DOHH2 (cell line): ENCODE data around the gene SAMD4B.

Experiments used
- H3F3A ChIP-seq: fragments of 200-600 bp; sonication (generic), shearing (Covaris generic); 2 replicates; pipeline ENCODE4 v1.6.0; 2016; ENCODE audit warnings: antibody characterized with exemption, mild to moderate bottlenecking; ENCODE audit not compliant: control insufficient read depth, insufficient read depth
- H3K27ac ChIP-seq: fragments of 200-600 bp; sonication (generic); 2 replicates; pipeline ENCODE4 v1.5.1; 2014; ENCODE audit warnings: low read depth, mild to moderate bottlenecking, low read length, moderate library complexity
- H3K27me3 ChIP-seq: fragments of 200-600 bp; sonication (generic); 2 replicates; pipeline ENCODE4 v1.6.1; 2014; ENCODE audit warnings: mild to moderate bottlenecking, low read length, mixed read lengths; ENCODE audit not compliant: control insufficient read depth
- H3K36me3 ChIP-seq: fragments of 200-600 bp; sonication (generic); 2 replicates; pipeline ENCODE4 v1.6.1; 2014; ENCODE audit warnings: mild to moderate bottlenecking, low read length, moderate library complexity, mixed read lengths; ENCODE audit not compliant: control insufficient read depth
- H3K4me1 ChIP-seq: fragments of 200-600 bp; sonication (generic); 2 replicates; pipeline ENCODE4 v1.6.1; 2014; ENCODE audit warnings: mild to moderate bottlenecking, low read length, mixed read lengths; ENCODE audit not compliant: control insufficient read depth
- H3K4me2 ChIP-seq: fragments of 200-600 bp; sonication (generic); 2 replicates; pipeline ENCODE4 v1.6.0; 2014; ENCODE audit warnings: mild to moderate bottlenecking, low read length, moderate library complexity
- H3K4me3 ChIP-seq: fragments of 200-600 bp; sonication (generic); 2 replicates; pipeline ENCODE4 v1.5.1; 2014; ENCODE audit warnings: mild to moderate bottlenecking, low read length, mixed read lengths
- H3K79me2 ChIP-seq: fragments of 200-600 bp; sonication (generic); 2 replicates; pipeline ENCODE4 v1.6.1; 2014; ENCODE audit warnings: mild to moderate bottlenecking, low read length, mixed read lengths; ENCODE audit not compliant: control insufficient read depth
- H3K9me2 ChIP-seq: fragments of 200-600 bp; sonication (generic); replicated peaks from 2 replicates; pipeline ENCODE4 v1.6.1; 2014; ENCODE audit warnings: mild to moderate bottlenecking, low read length, mixed read lengths; ENCODE audit not compliant: control insufficient read depth
- H3K9me3 ChIP-seq: fragments of 200-600 bp; sonication (generic); 2 replicates; pipeline ENCODE4 v1.6.1; 2014; ENCODE audit warnings: antibody characterized with exemption, low read length, mixed read lengths; ENCODE audit not compliant: control insufficient read depth, insufficient read depth
- H4K20me1 ChIP-seq: fragments of 200-600 bp; sonication (generic); 2 replicates; pipeline ENCODE4 v1.6.0; 2014; ENCODE audit warnings: low read depth, mild to moderate bottlenecking, antibody characterized with exemption, low read length, moderate library complexity; ENCODE audit not compliant: control insufficient read depth, insufficient read depth
- CTCF ChIP-seq: fragments of 200-600 bp; sonication (generic); IDR thresholded peaks from one replicate; pipeline ENCODE4 v1.5.1; 2014; ENCODE audit warnings: antibody characterized with exemption, mild to moderate bottlenecking, low read depth, low read length; ENCODE audit not compliant: poor library complexity, severe bottlenecking
- EZH2phosphoT487 ChIP-seq: fragments of 200-600 bp; sonication (generic); IDR thresholded peaks from 2 replicates; pipeline ENCODE4 v1.6.1; 2017; ENCODE audit warnings: borderline replicate concordance, mild to moderate bottlenecking, antibody characterized with exemption, low read length, moderate library complexity, mixed read lengths

The SAMD4B gene

GRCh38 chr19:39384839-39385568 lies 42.8 kb downstream of the SAMD4B start:
- Histone ChIP-seq H3K4me2 (no peak overlapping the region), H4K20me1 (peaks cover 2% of the 10 kb centered on the region; the same call in 1 of the 2 replicates), H3K27ac (no peak overlapping the region), H3K79me2 (peaks cover 7% of the 10 kb centered on the region), H3K4me1 (peaks cover 6% of the 10 kb centered on the region), H3K9me3 (no peaks in the 10 kb centered on the region), H3K4me3 (no peak overlapping the region), H3K27me3 (no peaks in the 10 kb centered on the region), H3K36me3 (peaks cover 63% of the 10 kb centered on the region), H3F3A (no peaks in the 10 kb centered on the region), H3K9me2 (no peaks in the 10 kb centered on the region)
- TF ChIP-seq CTCF (no peak), EZH2phosphoT487 (no peak)

- Histone ChIP-seq H3K36me3 (peaks cover 58% of the 10 kb centered on the region), H4K20me1 (peaks cover 4% of the 10 kb centered on the region; the same call in 1 of the 2 replicates)
Observed at GRCh38 chr19:39385629-39386411, 43.6 kb downstream of the SAMD4B start.

GRCh38 chr19:39386557-39386956 lies 44.3 kb downstream of the SAMD4B start:
- Histone ChIP-seq H3K27ac (no peak overlapping the region), H3K27me3 (no peaks in the 10 kb centered on the region), H3K4me3 (no peak overlapping the region), H3F3A (no peaks in the 10 kb centered on the region), H3K9me2 (no peaks in the 10 kb centered on the region), H3K4me2 (no peak overlapping the region), H3K9me3 (no peaks in the 10 kb centered on the region), H3K79me2 (peaks cover 18% of the 10 kb centered on the region), H3K36me3 (peaks cover 53% of the 10 kb centered on the region), H3K4me1 (peaks cover 9% of the 10 kb centered on the region), H4K20me1 (peaks cover 4% of the 10 kb centered on the region; the same call in 1 of the 2 replicates)
- TF ChIP-seq EZH2phosphoT487 (no peak), CTCF (no peak)

More at GRCh38 chr19:39385629-39386411, 43.6 kb downstream of the SAMD4B start:
- H3K79me2 ChIP-seq = peaks cover 15% of the 10 kb centered on the region
- H3K9me3 ChIP-seq = no peaks in the 10 kb centered on the region
- H3K9me2 ChIP-seq = no peaks in the 10 kb centered on the region
- H3F3A ChIP-seq = no peaks in the 10 kb centered on the region
- no peak overlapping the region for H3K4me3 ChIP-seq
- H3K4me2 ChIP-seq = no peak overlapping the region
- H3K4me1 ChIP-seq = peaks cover 9% of the 10 kb centered on the region
- TF ChIP-seq EZH2phosphoT487 (no peak), CTCF (no peak)
- no peak overlapping the region for H3K27ac ChIP-seq
- no peaks in the 10 kb centered on the region for H3K27me3 ChIP-seq
